ENCODE results near the gene TLR1. TPM values are rescaled to one million over a fixed set of nuclear protein-coding genes. Genes with fewer than 3 reads are reported as not detected.

TLR1 gene, protein sequence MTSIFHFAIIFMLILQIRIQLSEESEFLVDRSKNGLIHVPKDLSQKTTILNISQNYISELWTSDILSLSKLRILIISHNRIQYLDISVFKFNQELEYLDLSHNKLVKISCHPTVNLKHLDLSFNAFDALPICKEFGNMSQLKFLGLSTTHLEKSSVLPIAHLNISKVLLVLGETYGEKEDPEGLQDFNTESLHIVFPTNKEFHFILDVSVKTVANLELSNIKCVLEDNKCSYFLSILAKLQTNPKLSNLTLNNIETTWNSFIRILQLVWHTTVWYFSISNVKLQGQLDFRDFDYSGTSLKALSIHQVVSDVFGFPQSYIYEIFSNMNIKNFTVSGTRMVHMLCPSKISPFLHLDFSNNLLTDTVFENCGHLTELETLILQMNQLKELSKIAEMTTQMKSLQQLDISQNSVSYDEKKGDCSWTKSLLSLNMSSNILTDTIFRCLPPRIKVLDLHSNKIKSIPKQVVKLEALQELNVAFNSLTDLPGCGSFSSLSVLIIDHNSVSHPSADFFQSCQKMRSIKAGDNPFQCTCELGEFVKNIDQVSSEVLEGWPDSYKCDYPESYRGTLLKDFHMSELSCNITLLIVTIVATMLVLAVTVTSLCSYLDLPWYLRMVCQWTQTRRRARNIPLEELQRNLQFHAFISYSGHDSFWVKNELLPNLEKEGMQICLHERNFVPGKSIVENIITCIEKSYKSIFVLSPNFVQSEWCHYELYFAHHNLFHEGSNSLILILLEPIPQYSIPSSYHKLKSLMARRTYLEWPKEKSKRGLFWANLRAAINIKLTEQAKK
- total RNA-seq (2022; extraction: Qiagen RNA extraction): 0.14 to 0.27 TPM (median 0.17 TPM) in 5 replicates

DNA sequence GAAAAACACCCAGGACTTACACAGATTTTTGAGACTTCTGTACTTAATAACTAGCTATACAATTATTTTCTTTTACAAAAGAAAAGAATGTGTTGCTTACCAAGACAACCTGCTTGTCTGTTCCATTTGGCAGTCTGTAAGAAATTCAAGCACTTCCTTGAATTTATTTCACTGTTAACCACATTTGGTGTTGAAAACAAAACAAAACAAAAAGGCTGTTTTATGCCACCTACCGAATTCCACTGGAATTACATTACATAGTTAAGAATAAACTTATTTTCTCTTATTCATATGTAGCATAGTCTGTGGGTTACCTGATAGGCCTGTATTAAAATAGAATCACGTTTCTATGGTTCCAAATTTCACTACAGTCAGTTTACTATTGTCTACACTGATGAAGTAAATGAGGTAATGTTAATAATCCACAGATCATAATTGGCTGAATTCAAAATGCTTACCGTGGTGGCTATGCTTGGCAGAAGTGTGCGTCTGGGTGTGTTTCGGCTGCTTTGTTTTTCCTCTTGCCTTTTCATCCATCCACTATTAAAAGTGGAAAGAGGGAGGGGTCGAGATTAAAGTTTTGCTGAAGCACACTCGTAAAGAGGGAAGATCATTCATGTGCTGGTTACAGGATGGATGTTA, at the start of gene TLR1:
Gene TLR1, minus strand, starts transcription at position 138 of the 642 bp plus-strand sequence. CDS start 5,960 bp downstream, outside the sequence.

DNA sequence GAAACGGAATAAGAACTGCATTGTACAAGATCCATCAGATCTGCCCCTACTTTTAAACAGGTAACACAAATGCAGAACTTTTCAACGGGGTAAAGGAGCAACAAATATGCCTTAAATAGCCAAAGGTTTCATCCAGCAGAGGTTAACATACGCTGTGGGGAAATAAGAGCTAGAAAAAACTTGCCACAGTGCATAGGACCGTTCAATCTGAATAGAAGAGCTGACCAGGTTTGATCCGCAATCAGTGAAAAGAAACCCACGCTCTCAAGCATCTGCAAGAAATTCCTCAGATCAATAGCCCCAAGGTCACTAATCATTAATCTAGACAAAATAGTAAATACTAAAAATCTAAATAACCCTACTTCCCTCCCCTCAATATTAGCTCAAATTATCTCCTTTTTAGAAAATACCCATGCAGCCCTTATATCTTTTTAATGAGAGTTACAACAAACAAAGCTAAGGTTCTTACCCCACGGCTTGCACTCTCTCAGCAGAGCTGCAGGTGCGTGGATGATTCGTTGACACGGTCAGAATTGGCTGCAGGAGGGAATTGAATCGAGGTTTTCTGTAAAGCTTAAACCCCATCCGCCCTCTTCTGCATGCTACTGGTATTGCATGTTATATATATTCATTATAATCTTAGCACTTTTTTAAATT, 22.0 kb downstream of the TLR1 start, which contains the start of gene TLR10:
Gene TLR10, minus strand, starts transcription at position 539 of the 657 bp plus-strand sequence. CDS start 7,400 bp downstream, outside the sequence.

Other genes with a start within 250 kb of the TLR1 start
- 11.5 to 17.5 TPM (median 14.5 TPM) in 5 replicates for gene KLF3, start 140.6 kb downstream of the TLR1 start, total RNA-seq (2022; extraction: Qiagen RNA extraction)
- gene TLR10, start 21.8 kb downstream of the TLR1 start, total RNA-seq (2022; extraction: Qiagen RNA extraction): 0.02 to 0.08 TPM (median 0.03 TPM) in 4 of 5 replicates, not detected in the other
- gene TLR6, start 52.0 kb upstream of the TLR1 start, total RNA-seq (2022; extraction: Qiagen RNA extraction): 1.5 to 2.6 TPM (median 2.3 TPM) in 5 replicates
- 23.2 to 39.7 TPM (median 37.5 TPM) in 5 replicates for gene FAM114A1, start 63.0 kb upstream of the TLR1 start, total RNA-seq (2022; extraction: Qiagen RNA extraction)
- 18.0 to 22.9 TPM (median 21.3 TPM) in 5 replicates for gene TMEM156, start 227.6 kb upstream of the TLR1 start, total RNA-seq (2022; extraction: Qiagen RNA extraction)

Data from A549 treated with dexamethasone at 1 μM for 4 hours (cell line).